GM18505 (cell line): ENCODE measurements around the gene SETDB2.

Source experiments
- ATAC-seq: cut with Tn5 transposase; IDR thresholded peaks from one replicate; pipeline ENCODE4 v1.9.1; 2021; ENCODE audit not compliant: unreplicated experiment
- POLR2A ChIP-seq: IDR thresholded peaks from 4 replicates; pipeline ENCODE4 v1.6.1; 2011; ENCODE audit warnings: borderline replicate concordance; ENCODE audit not compliant: insufficient read depth, insufficient read length; ENCODE audit errors: extremely low read depth

The SETDB2 gene

GRCh38 chr13:49536144-49536873 lies 92.2 kb downstream of the SETDB2 start:
- no peak for ATAC-seq
- no peak for TF ChIP-seq POLR2A

GRCh38 chr13:49538404-49538803 lies 94.3 kb downstream of the SETDB2 start:
- ATAC-seq: no peak
- no peak for TF ChIP-seq POLR2A

- TF ChIP-seq POLR2A: no peak
- no peak for ATAC-seq
These were observed 95.2 kb downstream of the SETDB2 start for GRCh38 chr13:49539313-49539712.

- no peak for TF ChIP-seq POLR2A
- ATAC-seq: no peak
These were observed 95.7 kb downstream of the SETDB2 start for GRCh38 chr13:49539746-49540145.

GRCh38 chr13:49540552-49540951 lies 96.5 kb downstream of the SETDB2 start:
- ATAC-seq: no peak
- TF ChIP-seq POLR2A: no peak

GRCh38 chr13:49543656-49544055 lies 99.6 kb downstream of the SETDB2 start:
- no peak for TF ChIP-seq POLR2A
- no peak for ATAC-seq
